GM18867 (cell line): Measurements from ENCODE around the gene OCIAD1.
A peak's percentile ranks its signal among the peaks of the same experiment; 100 is the strongest.
"Not testable (repeated sequence)": the region's sequence is repeated elsewhere in the genome, so short reads cannot be mapped to it uniquely, and the experiment has no call there.

Experiments used
- ATAC-seq: cut with Tn5 transposase; IDR thresholded peaks from one replicate; pipeline ENCODE4 v1.9.1; 2021; ENCODE audit warnings: mild to moderate bottlenecking, moderate library complexity; ENCODE audit not compliant: unreplicated experiment

The OCIAD1 gene

DNA sequence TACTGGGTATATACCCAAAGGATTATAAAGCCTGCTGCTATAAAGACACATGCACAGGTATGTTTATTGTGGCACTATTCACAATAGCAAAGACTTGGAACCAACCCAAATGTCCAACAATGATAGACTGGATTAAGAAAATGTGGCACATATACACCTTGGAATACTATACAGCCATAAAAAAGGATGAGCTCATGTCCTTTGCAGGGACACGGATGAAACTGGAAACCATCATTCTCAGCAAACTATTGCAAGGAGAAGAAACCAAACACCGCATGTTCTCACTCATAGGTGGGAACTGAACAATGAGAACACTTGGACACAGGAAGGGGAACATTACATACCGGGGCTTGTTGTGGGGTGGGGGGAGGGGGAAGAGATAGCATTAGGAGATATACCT, 58.9 kb downstream of the OCIAD1 start:
- not testable (repeated sequence) for ATAC-seq

DNA sequence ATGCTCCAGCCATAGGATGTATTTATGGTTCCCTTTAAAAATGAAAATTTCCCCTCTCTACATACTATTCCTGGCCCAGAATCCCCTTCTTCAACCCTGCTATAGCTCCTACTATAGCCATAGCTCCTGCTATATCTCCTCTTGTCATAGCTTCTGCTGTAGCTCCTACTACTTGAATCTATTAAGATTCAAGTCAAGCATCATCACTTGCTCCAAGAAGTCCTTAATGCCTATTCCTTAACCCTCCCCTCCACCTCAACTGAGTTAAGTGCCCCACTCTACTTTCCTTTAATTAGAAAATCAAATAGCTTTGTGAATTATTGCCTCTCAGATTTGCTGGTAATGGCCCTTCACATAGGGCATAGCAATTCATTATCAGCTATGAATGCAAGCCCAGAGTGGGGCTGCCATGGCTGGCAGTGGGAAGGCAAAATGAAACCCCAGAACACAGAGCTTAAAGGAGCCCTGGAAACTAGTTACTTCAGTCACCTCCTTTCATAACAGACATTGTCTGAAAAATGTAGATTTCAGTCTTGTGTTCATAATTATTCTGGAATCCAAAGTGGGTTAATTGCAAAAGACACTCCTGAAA, 60.2 kb downstream of the OCIAD1 start:
- no peak for ATAC-seq

DNA sequence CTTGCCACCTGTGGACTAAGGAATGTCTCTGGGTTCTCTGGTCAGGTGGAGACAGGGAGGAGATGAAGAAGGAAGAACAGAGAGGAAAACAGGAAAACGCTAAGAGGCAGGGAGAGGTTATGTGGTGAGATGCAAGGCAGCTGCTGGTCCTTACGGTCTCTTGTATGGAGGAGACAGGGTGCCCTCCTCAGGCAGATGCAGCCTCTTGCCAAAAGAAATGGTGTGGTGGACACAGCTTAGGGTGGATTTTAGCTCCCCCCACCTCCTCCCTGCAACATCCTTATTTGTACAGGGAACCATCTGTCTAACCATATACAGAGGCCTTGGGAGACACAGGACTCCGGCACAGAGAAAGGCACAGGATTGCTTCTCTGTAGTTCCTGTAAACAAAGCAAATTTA, 66.0 kb downstream of the OCIAD1 start:
- ATAC-seq: no peak

DNA sequence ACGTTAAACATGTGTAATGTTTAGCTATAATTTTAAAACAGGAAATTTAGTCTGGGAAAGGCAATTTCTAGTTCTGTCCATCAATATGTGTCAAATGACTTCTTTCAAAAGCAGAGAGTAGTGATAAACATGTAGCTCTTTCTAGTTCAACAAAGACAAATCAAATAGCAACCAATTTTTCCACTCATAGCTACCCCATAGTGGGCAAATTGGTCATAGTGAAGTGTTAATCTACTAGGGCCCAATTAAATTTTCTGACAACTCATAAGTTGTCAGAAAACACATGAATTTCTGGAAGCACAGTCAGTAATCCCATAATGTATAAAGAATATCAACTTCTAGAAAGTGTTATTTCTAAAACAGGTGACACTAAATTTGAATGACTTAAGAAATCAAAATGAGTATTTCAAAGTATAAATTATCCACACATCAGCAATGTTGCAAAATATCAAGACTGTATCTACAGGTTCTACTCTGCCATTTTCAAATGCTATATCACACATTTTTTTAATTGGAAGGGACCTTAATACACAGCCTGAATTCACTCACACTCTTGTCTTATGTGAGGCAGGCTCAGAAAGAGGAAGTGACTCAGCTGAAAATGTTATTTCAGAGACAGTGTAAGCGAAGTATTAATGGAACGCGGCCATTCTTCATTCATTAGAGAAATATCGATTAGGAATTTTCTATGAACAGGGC, 68.0 kb downstream of the OCIAD1 start:
- ATAC-seq: no peak

DNA sequence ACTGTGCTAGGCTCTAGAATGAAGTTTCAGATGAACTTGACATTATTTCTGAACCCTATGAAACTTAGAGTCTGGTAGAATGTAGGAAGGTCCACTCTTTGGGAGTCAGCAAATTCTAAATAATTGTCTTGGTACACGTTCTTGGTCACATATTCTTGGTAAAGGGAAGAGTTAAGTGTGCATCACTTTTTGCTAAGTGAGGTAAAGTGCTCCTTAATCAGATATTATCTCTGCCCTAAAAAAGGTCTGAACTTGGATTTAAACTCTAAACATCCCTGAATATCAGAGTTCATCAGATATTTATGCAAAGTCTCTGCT, 68.5 kb downstream of the OCIAD1 start:
- no peak for ATAC-seq

DNA sequence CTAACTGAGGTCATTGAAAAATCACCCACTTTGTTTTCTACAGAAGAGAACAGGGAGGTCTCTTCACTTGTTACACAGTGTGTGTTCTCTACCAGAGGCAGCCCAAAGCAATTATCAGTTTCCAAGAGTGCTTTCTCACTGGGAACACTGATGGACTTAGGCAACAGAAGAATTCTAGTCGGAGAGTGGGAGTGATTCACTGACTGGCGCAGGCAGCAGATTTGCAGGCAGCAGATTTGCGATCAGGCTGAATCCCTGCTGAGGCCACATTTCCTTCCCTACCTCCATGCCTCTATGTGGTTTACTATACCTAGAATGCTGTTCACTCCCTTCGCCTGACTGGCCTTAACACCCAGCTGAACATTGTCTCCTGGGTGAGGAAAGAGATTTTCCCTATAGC, 69.1 kb downstream of the OCIAD1 start:
- no peak for ATAC-seq

DNA sequence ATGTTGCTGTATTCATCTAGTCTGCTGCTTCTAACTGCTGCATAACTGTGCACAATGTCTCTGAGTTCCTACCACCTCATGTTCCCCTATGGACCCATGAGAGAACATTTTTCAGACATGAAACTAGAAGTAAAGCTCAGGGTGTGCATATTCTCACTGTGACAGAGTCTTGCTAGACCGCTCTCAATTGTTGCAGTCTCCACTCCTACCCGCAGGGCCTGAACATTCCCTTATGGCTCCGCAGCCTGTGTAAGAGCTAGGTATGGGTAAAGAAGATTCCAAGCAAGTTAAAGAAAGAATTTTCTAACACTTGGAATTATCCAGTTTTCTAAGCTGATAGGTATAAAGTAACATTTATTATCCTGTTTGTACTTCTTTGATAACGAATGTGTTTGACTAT, 70.3 kb downstream of the OCIAD1 start:
- ATAC-seq: no peak

DNA sequence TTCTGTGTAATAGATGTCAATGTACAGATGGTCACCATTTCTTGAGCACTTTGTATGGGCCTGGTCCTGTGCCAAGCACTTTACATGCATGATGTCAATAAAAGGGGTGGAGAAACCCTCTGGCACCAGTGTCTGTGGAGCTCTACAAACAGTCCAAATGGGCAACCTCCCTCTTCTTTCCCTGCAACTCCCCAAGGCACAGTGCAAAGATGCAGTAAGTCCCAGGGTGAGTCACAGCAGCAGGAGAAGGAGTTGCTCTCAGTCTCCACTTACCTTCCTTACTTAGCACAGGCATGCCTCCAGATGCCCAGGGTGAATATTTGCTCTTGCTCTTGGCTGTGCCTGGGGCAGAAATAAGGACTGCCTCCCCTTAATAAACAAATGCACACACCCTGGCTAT, 71.4 kb downstream of the OCIAD1 start:
- no peak for ATAC-seq

DNA sequence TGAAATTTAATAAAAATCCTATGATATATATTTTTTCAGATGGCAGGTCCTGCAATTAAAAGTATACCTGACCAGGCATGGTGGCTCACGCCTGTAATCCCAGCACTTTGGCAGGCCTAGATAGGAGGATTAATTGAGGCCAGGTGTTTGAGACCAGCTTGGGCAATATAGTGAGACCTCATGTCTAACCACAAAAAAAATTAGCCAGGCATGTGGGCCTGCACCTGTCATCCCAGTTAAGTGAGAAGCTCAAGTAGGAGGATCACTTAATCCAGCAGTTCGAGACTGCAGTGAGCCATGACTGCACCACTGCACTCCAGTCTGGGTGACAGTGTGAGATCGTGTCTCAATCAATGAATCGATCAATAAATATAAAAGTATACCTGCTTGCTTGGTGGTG, 73.2 kb downstream of the OCIAD1 start:
- no peak for ATAC-seq

DNA sequence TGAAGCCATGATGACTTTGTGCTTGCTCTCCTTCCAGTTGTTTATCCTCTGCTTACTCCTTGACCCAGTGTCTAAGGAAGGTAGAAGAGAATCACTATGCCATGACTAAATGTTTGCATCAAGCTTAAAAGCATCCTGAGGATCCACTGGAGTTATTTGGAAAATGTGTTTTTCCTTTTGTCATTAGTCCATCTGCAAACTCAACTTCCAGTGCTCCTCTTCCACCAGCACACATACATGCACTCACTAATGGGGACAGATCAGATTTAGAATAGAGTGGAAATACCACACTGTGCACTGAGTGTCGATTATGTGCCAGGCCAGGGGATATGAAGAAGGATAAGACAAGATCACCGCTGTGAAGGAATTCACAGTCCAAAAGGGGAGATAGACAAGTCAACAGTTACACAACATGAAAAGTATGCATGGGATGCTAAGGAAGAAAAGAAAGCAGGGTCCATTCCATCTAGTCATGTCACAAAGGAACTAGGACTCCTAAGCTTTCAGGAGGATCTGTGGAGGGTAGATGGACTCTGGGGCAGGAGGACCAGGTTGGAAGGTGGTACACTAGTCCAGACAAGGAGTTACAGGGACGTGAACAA, 73.8 kb downstream of the OCIAD1 start:
- no peak for ATAC-seq

DNA sequence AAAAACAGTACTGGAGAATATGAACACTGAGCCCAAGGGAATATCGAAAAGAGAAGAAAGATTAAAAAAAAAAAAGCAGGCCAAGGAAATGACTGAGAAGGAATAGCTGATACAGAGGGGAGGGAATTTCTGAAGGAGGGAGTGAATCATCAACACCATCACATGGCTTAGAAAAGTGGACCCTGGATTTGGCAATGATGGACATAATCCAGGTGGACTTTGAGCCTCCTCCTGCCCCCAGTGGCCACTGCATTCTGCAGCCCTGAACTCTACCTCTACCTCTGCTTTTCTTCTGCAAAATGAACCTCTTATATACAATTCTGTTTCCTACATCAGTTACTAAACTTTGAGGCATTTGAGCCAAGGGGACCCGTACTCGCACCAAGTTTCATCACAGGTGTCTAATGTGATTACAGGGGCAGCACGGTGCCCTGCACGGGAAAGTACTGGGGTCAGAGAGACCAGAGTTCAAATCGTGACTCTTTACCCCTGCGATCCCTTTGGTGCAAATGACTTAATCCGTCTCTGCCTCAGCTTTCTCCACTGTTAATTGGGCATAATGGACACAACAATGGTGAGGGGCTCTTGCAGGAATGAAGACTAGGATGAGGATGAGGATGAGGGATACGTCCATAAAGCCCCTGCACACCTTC, 74.6 kb downstream of the OCIAD1 start:
- no peak for ATAC-seq

DNA sequence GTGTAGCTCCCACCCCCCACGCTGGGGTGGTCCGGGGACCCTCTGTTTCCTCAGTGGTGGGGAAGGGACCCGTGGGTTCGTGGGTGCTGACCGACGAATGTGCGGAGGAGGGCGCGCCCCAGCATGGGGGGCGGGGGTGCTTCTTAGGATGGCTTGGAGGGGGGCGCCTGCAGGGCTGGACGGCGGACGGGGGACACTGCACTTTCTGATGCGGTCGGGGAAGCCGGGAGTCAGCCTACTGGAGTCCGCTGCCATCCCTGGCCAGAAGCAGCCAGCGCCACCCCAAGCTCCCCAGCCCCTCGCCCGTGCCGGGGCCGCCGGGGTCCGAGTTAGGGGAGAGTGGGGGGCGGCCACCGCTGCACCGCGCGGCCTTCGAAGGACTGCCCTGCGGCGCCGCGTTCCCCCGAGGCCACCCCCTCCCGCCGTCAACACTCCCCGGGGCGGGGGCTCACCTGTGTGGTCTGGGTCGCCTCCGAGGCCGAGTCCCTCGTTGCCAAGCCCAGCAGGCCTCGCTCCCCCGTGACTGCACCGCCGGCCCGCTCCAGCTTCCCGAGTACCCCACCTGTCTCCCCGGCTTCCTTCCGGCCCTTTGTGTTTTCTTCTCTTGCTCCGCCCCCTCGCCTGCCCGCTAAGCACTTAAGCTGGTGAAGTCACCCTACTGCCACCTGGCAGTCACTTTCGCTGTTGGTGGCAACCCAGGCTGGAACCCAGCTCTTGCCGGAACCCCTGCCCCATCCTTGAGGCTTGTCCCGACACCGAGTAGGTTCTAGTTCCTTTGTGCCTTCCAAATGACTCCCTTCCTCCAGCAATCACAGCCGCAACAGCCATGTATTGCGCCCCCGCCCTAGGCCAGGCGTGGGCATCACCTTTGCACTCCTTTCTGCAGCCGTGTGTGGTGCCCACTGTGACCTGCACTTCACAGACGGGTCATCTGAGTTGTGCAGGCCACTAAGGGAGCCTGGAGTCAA, 75.6 kb downstream of the OCIAD1 start, which contains the start of gene OCIAD2:
OCIAD2 (minus strand) TSS at position 569 of the 968 bp plus-strand sequence. CDS start 2,225 bp downstream, outside the sequence.
- ATAC-seq: peak; percentile 99

DNA sequence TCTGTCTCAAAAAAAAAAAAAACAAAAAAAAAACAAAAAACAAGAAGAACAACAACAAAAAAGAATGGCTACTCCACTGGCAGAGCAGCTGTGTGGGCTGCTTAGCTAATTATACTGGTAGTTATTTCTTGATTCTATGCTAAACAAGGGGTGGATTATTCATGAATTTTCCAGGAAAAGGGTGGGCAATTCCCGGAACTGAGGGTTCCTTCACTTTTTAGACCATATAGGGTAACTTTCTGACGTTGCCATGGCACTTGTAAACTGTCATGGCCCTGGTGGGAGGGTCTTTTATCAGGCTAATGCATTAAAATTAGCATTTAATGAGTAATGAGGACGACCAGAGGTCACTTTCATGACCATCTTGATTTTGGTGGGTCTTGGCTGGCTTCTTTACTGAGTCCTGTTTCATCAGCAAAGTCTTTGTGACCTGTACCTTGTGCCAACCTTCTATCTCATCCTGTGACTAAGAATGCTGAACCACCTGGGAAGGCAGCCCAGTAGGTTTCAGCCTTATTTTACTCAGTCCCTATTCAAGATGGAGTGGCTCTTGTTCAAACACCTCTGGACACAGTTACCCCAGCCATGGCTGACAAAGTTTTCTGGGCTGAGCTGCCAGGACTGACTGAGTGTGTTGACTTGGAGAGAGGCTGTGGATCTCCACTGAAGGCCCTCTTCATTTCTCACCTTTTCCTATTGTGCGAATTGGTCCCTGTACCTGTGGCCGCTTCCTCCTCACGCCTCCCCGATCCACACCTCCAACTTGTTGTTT, 77.0 kb downstream of the OCIAD1 start:
- ATAC-seq: no peak

DNA sequence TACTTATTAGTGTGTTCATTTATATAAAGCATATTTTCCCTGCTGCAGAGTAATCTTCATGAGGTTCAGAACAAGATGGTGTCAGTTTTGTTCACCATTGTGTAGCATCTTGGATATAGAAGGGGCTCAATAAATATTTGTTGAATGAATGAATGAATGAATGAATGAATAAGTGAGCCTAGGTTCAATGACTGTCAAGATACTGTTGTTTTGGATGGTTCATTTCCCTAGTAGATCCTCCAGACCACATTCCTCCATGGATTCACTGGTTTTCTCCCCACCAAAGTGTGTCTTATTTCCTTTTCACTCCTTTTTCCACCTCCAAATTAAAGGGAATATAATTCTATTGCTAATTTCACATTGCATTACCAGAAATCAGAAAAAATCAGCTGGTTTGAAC, 77.8 kb downstream of the OCIAD1 start:
- no peak for ATAC-seq

DNA sequence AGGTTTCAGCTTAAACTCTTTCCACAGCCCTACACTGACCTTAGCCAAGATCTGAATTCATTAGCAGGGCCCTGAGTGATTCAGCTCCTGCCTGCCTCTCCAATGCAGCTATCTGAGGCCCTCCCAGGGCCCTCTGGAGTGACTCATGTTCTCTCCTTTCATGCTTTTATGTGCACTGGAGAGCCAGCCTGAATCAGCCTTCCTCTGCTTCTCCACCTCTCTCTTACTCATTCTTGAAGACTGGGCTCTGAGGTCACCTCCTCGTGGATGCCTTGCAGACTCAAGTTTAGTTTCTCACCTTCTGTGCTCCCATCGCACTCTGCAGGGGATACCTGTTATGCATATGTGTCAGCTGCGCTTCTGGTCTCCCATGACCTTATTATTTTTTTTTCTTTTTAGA, 78.8 kb downstream of the OCIAD1 start:
- no peak for ATAC-seq

DNA sequence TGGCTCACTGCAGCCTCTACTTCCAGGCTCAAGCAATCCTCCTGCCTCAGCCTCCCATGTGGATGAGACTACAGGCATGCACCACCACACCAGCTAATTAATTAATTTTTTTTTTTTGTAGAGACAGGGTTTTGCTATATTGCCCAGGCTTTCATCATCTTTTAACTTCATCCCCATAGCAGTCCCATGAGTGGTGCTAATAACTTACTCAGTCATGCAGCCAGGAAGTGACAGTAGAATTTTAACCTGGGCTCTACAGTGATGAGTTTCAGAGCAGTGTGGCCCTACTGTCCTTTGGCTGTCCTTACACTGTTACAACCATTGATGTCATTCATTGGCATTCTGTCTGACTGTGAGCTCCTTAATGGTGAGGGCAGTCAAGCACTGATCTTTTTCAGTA, 79.6 kb downstream of the OCIAD1 start:
- ATAC-seq: no peak
